GM12878 (cell line): ENCODE measurements around the gene NR2F6.

Source experiments
- CREB1 ChIP-seq: IDR thresholded peaks from 2 replicates; pipeline ENCODE4 v1.6.1; 2012; ENCODE audit warnings: low read depth, mild to moderate bottlenecking, inconsistent platforms
- CTCF ChIP-seq, 3 experiments: IDR thresholded peaks in 2 of 3; conservative IDR thresholded peaks in 1 of 3; 2 replicates each; pipeline ENCODE4 v1.5.1; 2011; ENCODE audit warnings: low read depth in 3 of 3, low read length in 3 of 3, mild to moderate bottlenecking in 3 of 3, control low read depth in 2 of 3, moderate library complexity in 2 of 3, inconsistent platforms in 1 of 3, mixed read lengths in 1 of 3; ENCODE audit not compliant: control insufficient read depth in 2 of 3, insufficient read depth in 1 of 3; ENCODE audit errors: extremely low read depth in 1 of 3
- EZH2 ChIP-seq: IDR thresholded peaks from 2 replicates; pipeline ENCODE4 v1.6.1; 2012; ENCODE audit warnings: low read depth, mild to moderate bottlenecking, control low read depth, inconsistent platforms, low read length, borderline replicate concordance; ENCODE audit not compliant: control insufficient read depth
- IRF5 ChIP-seq: fragments of 450-650 bp; IDR thresholded peaks from 2 replicates; pipeline ENCODE4 v1.6.1; 2017; ENCODE audit warnings: borderline replicate concordance
- RAD21 ChIP-seq: IDR thresholded peaks from 2 replicates; pipeline ENCODE4 v1.6.1; 2011; ENCODE audit warnings: mild to moderate bottlenecking, low read depth, low read length, moderate library complexity; ENCODE audit not compliant: insufficient read depth
- REST ChIP-seq: IDR thresholded peaks from 2 replicates; pipeline ENCODE4 v1.6.1; 2012; ENCODE audit warnings: mild to moderate bottlenecking, low read depth, low read length
- ZBED1 ChIP-seq: IDR thresholded peaks from 2 replicates; pipeline ENCODE4 v1.6.1; 2016; ENCODE audit warnings: borderline replicate concordance

- TF ChIP-seq CTCF (IDR thresholded peaks at IDR 0.05 in 2 of 3, conservative IDR thresholded peaks at IDR 0.05 in 1 of 3; ENCODE audit: control insufficient read depth in 2 of 3, extremely low read depth in 1 of 3, insufficient read depth in 1 of 3, low read depth in 3 of 3, low read length in 3 of 3), result no peak
- no peak for TF ChIP-seq EZH2
- TF ChIP-seq REST, result no peak
- TF ChIP-seq CREB1, result no peak
- TF ChIP-seq IRF5, result no peak
- TF ChIP-seq RAD21, result no peak
- TF ChIP-seq ZBED1, result no peak
Measured at GRCh38 chr19:17249887-17250548, 4.3 kb upstream of the NR2F6 start.
